IMR-90 (cell line): ENCODE measurements around the gene OVOL1. TPM values are rescaled to one million over a fixed set of nuclear protein-coding genes. Genes with fewer than 3 reads are reported as not detected.

Experiments
- ATAC-seq: fragments of 200-7000 bp; cut with Tn5 transposase; 2 replicates; pipeline ENCODE4 v1.9.1; 2020; ENCODE audit warnings: low read depth, mild to moderate bottlenecking, moderate library complexity
- BruUV-seq: library from RNA; stranded (reverse); fragments of 400-500 nt; replicated peaks from 2 replicates; lab custom pipeline; 2021; lab: Mats Ljungman, UMichigan
- CTCF ChIA-PET: fragments of 300-600 bp; formaldehyde crosslinking; extraction: SDS; loops from one replicate; lab custom pipeline; 2021; ENCODE audit warnings: antibody characterized with exemption; lab: Yijun Ruan, JAX
- POLR2A ChIA-PET: fragments of 300-600 bp; sonication (Branson Sonifier 250); formaldehyde crosslinking; loops from one replicate; lab custom pipeline; 2022; ENCODE audit warnings: antibody characterized with exemption; ENCODE audit not compliant: unreplicated experiment; lab: Charles Lee
- DNase-seq: peaks from one replicate; pipeline ENCODE4 v3.0.0; 2013
- H2AFZ ChIP-seq: replicated peaks from 2 replicates; pipeline ENCODE3; 2013; ENCODE audit warnings: low read length, mild to moderate bottlenecking; ENCODE audit not compliant: poor library complexity
- H2AK5ac ChIP-seq: 2 replicates; pipeline ENCODE4 v1.6.1; 2013; ENCODE audit warnings: low read depth, low read length, inconsistent platforms
- H2AK9ac ChIP-seq: replicated peaks from 2 replicates; pipeline ENCODE3; 2013; ENCODE audit warnings: mild to moderate bottlenecking, low read depth, low read length, moderate library complexity; ENCODE audit not compliant: poor library complexity
- H2BK120ac ChIP-seq: 2 replicates; pipeline ENCODE4 v1.6.1; 2013; ENCODE audit warnings: low read depth, low read length, inconsistent platforms
- H2BK15ac ChIP-seq: 3 replicates; pipeline ENCODE4 v1.6.1; 2013; ENCODE audit warnings: low read depth, low read length, inconsistent platforms
- H2BK20ac ChIP-seq: 2 replicates; pipeline ENCODE4 v1.6.1; 2013; ENCODE audit warnings: low read depth, mild to moderate bottlenecking, inconsistent platforms, low read length, moderate library complexity
- H2BK5ac ChIP-seq: 2 replicates; pipeline ENCODE4 v1.6.1; 2013; ENCODE audit warnings: mild to moderate bottlenecking, low read depth, low read length, inconsistent platforms; ENCODE audit not compliant: poor library complexity, severe bottlenecking
- H3K14ac ChIP-seq: replicated peaks from 2 replicates; pipeline ENCODE4 v1.6.1; 2013; ENCODE audit warnings: low read depth, low read length, inconsistent platforms
- H3K18ac ChIP-seq: 2 replicates; pipeline ENCODE4 v1.6.1; 2013; ENCODE audit warnings: low read depth, low read length, control low read depth
- H3K23ac ChIP-seq: 2 replicates; pipeline ENCODE4 v1.6.1; 2013; ENCODE audit warnings: low read depth, low read length, inconsistent platforms
- H3K27ac ChIP-seq: 2 replicates; pipeline ENCODE4 v1.5.1; 2013; ENCODE audit warnings: mild to moderate bottlenecking, control low read depth, low read length; ENCODE audit not compliant: insufficient read depth
- H3K27me3 ChIP-seq: 2 replicates; pipeline ENCODE4 v1.6.1; 2013; ENCODE audit warnings: low read length; ENCODE audit not compliant: control insufficient read depth, insufficient read depth
- H3K36me3 ChIP-seq: 2 replicates; pipeline ENCODE4 v1.6.1; 2013; ENCODE audit warnings: low read length, mixed read lengths; ENCODE audit not compliant: control insufficient read depth, insufficient read depth
- H3K4ac ChIP-seq: 2 replicates; pipeline ENCODE4 v1.6.1; 2013; ENCODE audit warnings: low read depth, low read length, inconsistent platforms
- H3K4me1 ChIP-seq: 2 replicates; pipeline ENCODE4 v1.6.1; 2013; ENCODE audit warnings: low read length, mixed read lengths; ENCODE audit not compliant: control insufficient read depth, insufficient read depth
- H3K4me2 ChIP-seq: 2 replicates; pipeline ENCODE4 v1.6.1; 2013; ENCODE audit warnings: low read depth, mild to moderate bottlenecking, control low read depth, low read length, moderate library complexity
- H3K4me3 ChIP-seq: 2 replicates; pipeline ENCODE4 v1.5.1; 2013; ENCODE audit warnings: low read depth, mild to moderate bottlenecking, control low read depth, low read length, moderate library complexity; ENCODE audit not compliant: insufficient read depth
- H3K56ac ChIP-seq: 2 replicates; pipeline ENCODE4 v1.6.1; 2013; ENCODE audit warnings: low read length, inconsistent platforms; ENCODE audit not compliant: insufficient read depth; ENCODE audit errors: extremely low read depth
- H3K79me1 ChIP-seq, 2 experiments: 2 replicates each; pipeline ENCODE4 v1.6.1; 2013; ENCODE audit warnings: low read length in 2 of 2, inconsistent platforms in 1 of 2, low read depth in 1 of 2
- H3K9ac ChIP-seq: 2 replicates; pipeline ENCODE4 v1.6.1; 2013; ENCODE audit warnings: low read depth, low read length, control low read depth
- H3K9me1 ChIP-seq: 2 replicates; pipeline ENCODE4 v1.6.1; 2013; ENCODE audit warnings: low read length, inconsistent platforms; ENCODE audit not compliant: insufficient read depth
- H3K9me3 ChIP-seq: 2 replicates; pipeline ENCODE4 v1.6.1; 2013; ENCODE audit warnings: low read length; ENCODE audit not compliant: control insufficient read depth, insufficient read depth
- H4K20me1 ChIP-seq: 2 replicates; pipeline ENCODE4 v1.6.1; 2013; ENCODE audit warnings: low read length, inconsistent platforms; ENCODE audit not compliant: insufficient read depth
- H4K5ac ChIP-seq: 2 replicates; pipeline ENCODE4 v1.6.1; 2013; ENCODE audit warnings: mild to moderate bottlenecking, low read depth, low read length, control low read depth
- H4K8ac ChIP-seq, 2 experiments: 2 replicates each; pipeline ENCODE4 v1.6.1; 2013; ENCODE audit warnings: low read depth in 2 of 2, low read length in 2 of 2, control low read depth in 1 of 2, inconsistent platforms in 1 of 2
- H4K91ac ChIP-seq: 2 replicates; pipeline ENCODE4 v1.6.1; 2013; ENCODE audit warnings: low read depth, low read length, inconsistent platforms; ENCODE audit not compliant: insufficient read depth
- MAZ ChIP-seq: IDR thresholded peaks from 2 replicates; pipeline ENCODE4 v1.6.1; 2012; ENCODE audit warnings: low read depth, mild to moderate bottlenecking, low read length, improper control_type of control experiment, moderate library complexity, borderline replicate concordance
- NFE2L2 ChIP-seq: fragments of 150-350 bp; IDR thresholded peaks from 2 replicates; pipeline ENCODE4 v1.6.1; 2016; ENCODE audit warnings: low read depth, mild to moderate bottlenecking, low read length
- RFX5 ChIP-seq: IDR thresholded peaks from 2 replicates; pipeline ENCODE4 v1.8.0; 2012; ENCODE audit warnings: low read depth, mild to moderate bottlenecking, low read length, moderate library complexity
- SMC3 ChIP-seq: fragments of 150-350 bp; IDR thresholded peaks from 2 replicates; pipeline ENCODE4 v1.6.1; 2016; ENCODE audit warnings: low read depth, mild to moderate bottlenecking, antibody characterized with exemption, low read length, moderate library complexity
- WGBS, 2 experiments: methylation state at CpG; one replicate each; pipeline versions ENCODE4 v1.1.5 to v1.1.7; 2013; ENCODE audit warnings: missing lambda C conversion rate in 2 of 2; ENCODE audit not compliant: insufficient read length in 1 of 2; ENCODE audit errors: extremely low coverage in 2 of 2; 5-methylcytosine and 5-hydroxymethylcytosine counted together
- dilution Hi-C: fragments of 300-500 bp; cut with HindIII; formaldehyde crosslinking; loops from one replicate; pipeline ENCODE4 v1.14.3; 2018; ENCODE audit warnings: low sequenced_read_pairs; ENCODE audit not compliant: unreplicated experiment
- in situ Hi-C: fragments of 300-500 bp; cut with MboI; formaldehyde crosslinking; loops from 3 replicates; pipeline ENCODE4 v1.14.3; 2019; ENCODE audit warnings: low sequenced_read_pairs, inconsistent platforms, mixed read lengths
- intact Hi-C: fragments of 100-400 bp; cut with micrococcal nuclease; formaldehyde crosslinking; loops from 2 replicates; pipeline ENCODE4 v1.10.0; 2022
- polyA plus RNA-seq, 3 experiments: library from polyadenylated mRNA; depleted of rRNA; stranded (reverse); fragments of >200 nt; gene quantifications; 2 replicates each; pipeline ENCODE4 v1.2.3, GENCODE V29; 2012; ENCODE audit warnings: low replicate concordance in 1 of 3
- total RNA-seq: library from RNA; depleted of rRNA; stranded (reverse); fragments of >200 nt; gene quantifications from 2 replicates; pipeline ENCODE4 v1.2.3, GENCODE V29; 2012
- TF ChIP-seq, protein P1 (sequence below): fragments of 150-350 bp; IDR thresholded peaks from 2 replicates; pipeline ENCODE4 v1.6.1; 2016; ENCODE audit warnings: low read depth, mild to moderate bottlenecking, low read length, moderate library complexity, borderline replicate concordance
- TF ChIP-seq, protein P2 (sequence below): fragments of 150-350 bp; IDR thresholded peaks from 2 replicates; pipeline ENCODE4 v1.6.1; 2017; ENCODE audit warnings: mild to moderate bottlenecking, antibody characterized with exemption, low read length, low read depth

OVOL1 gene
- total and polyA plus RNA-seq, 2 of the 4 experiments (the other 2 are of a cell fraction): not detected

DNA sequence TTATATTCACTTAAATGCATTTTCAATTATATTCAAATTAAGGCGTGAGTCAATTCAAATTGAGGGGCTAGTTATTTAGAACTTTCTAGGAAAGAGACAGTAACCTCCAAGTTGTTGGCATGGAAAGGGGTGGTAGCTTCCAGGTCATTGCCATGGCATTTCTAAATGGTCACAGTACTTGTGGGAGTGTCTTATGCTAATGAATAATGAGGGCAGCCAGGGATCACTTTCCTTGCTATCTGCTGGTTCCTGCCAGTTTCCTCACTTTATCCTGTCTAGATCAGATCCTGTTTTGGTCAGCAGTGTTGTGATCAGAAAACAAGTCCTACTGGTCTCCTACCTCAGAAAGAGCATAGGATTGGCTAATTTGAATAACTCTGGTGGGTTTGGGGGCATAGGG, 44.5 kb upstream of the OVOL1 start:
- no peak for DNase-seq

More for the DNA sequence above, 44.5 kb upstream of the OVOL1 start:
- no CpG with 5 or more reads among the region's 1 CpG for WGBS, 2 experiments
- TF ChIP-seq NFE2L2 (no peak), SMC3 (no peak), MAZ (no peak), RFX5 (no peak)
- TF ChIP-seq, protein P1, sequence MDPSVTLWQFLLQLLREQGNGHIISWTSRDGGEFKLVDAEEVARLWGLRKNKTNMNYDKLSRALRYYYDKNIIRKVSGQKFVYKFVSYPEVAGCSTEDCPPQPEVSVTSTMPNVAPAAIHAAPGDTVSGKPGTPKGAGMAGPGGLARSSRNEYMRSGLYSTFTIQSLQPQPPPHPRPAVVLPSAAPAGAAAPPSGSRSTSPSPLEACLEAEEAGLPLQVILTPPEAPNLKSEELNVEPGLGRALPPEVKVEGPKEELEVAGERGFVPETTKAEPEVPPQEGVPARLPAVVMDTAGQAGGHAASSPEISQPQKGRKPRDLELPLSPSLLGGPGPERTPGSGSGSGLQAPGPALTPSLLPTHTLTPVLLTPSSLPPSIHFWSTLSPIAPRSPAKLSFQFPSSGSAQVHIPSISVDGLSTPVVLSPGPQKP: no peak
- TF ChIP-seq, protein P2, sequence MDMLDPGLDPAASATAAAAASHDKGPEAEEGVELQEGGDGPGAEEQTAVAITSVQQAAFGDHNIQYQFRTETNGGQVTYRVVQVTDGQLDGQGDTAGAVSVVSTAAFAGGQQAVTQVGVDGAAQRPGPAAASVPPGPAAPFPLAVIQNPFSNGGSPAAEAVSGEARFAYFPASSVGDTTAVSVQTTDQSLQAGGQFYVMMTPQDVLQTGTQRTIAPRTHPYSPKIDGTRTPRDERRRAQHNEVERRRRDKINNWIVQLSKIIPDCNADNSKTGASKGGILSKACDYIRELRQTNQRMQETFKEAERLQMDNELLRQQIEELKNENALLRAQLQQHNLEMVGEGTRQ: no peak
- H2BK5ac ChIP-seq: no peak overlapping the region
- no peak overlapping the region for H2AK9ac ChIP-seq
- no peak overlapping the region for H3K4me2 ChIP-seq
- no peak overlapping the region for H3K27ac ChIP-seq
- H3K9me1 ChIP-seq: peaks cover 2% of the 10 kb centered on the region; the same call in 1 of the 2 replicates
- no peak overlapping the region for H4K8ac ChIP-seq
- no peaks in the 10 kb centered on the region for H3K9me3 ChIP-seq
- H2BK15ac ChIP-seq: no peak overlapping the region
- no peaks in the 10 kb centered on the region for H4K20me1 ChIP-seq
- no peaks in the 10 kb centered on the region for H3K4me1 ChIP-seq
- H2BK120ac ChIP-seq: no peak overlapping the region
- no TSS peak for BruUV-seq
- no peak overlapping the region for H2AK5ac ChIP-seq
- H3K36me3 ChIP-seq: no peaks in the 10 kb centered on the region
- H2BK20ac ChIP-seq: no peak overlapping the region
- CTCF ChIA-PET: no interaction called here
- no peak overlapping the region for H4K5ac ChIP-seq
- H3K79me1 ChIP-seq: no peaks in the 10 kb centered on the region
- no peak overlapping the region for H3K18ac ChIP-seq
- ATAC-seq: no peak
- H3K4ac ChIP-seq: no peak overlapping the region
- H3K4me3 ChIP-seq: no peak overlapping the region
- dilution Hi-C loops (no loop called here), in situ Hi-C loops (no loop called here), intact Hi-C loops (no loop called here)
- H3K9ac ChIP-seq: no peak overlapping the region
- POLR2A ChIA-PET: no interaction called here
- no peak overlapping the region for H3K56ac ChIP-seq
- no peak overlapping the region for H3K14ac ChIP-seq
- H3K27me3 ChIP-seq: peaks cover 1% of the 10 kb centered on the region
- no peak overlapping the region for H3K23ac ChIP-seq
- H2AFZ ChIP-seq: no peak overlapping the region
- no peak overlapping the region for H4K91ac ChIP-seq
